Measurements from ENCODE around the gene PITPNC1.

DNA sequence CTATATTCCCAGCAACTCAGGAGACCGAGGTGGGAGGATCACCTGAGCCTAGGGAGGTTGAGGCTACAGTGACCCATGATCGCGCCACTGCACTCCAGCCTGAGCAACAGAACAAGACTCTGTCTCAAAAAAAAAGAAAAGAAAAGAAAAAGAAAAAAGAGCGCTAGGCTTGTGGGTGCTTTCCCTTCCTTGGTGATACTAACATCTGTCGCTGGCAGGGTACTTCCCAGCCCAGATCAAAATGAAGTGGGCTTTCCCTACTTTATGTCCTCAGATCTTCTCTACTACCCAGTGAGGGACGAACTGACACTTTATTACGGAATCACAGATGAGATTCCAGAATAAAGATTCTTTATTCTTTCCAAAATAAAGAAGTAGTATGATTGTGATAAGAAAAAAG lies 236.9 kb downstream of the PITPNC1 start:
- TF ChIP-seq, protein P1, sequence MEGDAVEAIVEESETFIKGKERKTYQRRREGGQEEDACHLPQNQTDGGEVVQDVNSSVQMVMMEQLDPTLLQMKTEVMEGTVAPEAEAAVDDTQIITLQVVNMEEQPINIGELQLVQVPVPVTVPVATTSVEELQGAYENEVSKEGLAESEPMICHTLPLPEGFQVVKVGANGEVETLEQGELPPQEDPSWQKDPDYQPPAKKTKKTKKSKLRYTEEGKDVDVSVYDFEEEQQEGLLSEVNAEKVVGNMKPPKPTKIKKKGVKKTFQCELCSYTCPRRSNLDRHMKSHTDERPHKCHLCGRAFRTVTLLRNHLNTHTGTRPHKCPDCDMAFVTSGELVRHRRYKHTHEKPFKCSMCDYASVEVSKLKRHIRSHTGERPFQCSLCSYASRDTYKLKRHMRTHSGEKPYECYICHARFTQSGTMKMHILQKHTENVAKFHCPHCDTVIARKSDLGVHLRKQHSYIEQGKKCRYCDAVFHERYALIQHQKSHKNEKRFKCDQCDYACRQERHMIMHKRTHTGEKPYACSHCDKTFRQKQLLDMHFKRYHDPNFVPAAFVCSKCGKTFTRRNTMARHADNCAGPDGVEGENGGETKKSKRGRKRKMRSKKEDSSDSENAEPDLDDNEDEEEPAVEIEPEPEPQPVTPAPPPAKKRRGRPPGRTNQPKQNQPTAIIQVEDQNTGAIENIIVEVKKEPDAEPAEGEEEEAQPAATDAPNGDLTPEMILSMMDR (IDR thresholded peaks at IDR 0.05 in 4 of 5, conservative IDR thresholded peaks at IDR 0.05 in 1 of 5), result no peak
- TF ChIP-seq POLR2A (IDR thresholded peaks at IDR 0.05), result no peak

Measured in gastrocnemius medialis (tissue), 4 donors.